Measurements from ENCODE around the gene DIS3L2.
"Not testable (repeated sequence)": the region's sequence is repeated elsewhere in the genome, so short reads cannot be mapped to it uniquely, and the experiment has no call there.

DIS3L2 gene

GRCh38 chr2:232310696-232311095, 349.2 kb downstream of the DIS3L2 start:
- FAIRE-seq = no peak

DNA sequence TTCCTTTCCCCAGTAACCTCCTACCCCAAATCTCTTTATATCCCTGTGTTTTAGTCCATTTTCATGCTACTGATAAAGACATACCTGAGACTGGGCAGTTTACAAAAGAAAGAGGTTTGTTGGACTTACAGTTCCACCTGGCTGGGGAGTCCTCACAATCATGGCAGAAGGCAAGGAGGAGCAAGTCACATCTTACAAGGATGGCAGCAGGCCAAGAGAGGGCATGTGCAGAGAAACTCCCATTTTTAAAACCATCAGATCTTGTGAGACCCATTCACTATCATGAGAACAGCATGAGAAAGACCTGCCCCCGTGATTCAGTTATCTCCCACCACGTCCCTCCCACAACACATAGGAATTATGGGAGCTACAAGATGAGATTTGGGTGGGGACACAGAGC, 352.1 kb downstream of the DIS3L2 start:
- FAIRE-seq = not testable (repeated sequence)

DNA sequence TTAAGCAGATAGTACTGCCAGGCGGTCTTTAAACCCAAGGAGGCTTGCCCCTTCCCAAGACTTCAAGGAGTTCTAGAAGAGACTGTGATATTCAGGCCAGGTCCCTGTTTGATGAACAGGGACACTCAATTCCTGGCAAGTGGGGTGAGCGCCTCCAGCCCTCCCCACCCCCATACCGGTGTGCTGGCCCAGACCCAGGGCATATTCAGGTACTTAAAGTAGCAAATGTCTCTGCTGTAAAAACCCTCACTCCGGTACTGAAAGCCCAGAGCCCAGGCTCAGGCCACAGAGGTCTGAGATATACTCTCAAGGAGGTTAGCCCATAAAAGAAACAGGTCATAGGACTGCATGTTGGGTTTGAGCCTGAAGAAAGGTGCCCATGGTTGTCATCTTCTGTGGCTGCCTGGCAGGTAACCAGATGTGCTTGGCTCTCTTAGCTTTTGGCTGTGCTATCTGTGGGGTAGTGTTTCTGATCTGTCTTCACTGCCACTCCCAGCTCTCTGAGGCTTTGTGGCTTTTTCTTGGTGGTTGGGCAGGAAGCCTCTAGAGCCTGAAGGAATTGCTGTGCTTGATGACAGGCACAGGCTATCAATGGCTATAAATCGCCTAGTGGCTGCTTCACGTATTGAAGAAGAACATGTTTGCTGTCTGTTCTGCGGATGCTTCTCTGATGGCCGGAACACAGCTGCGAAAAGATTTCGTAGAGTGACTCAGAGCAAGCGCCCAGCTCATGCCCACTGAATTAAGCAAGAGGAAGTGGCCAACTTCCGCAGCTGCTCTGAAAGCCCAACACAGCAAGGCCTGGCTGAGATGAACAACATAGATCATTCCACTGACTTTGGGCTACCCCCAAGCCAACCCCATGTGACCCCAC, 353.8 kb downstream of the DIS3L2 start:
- FAIRE-seq = no peak

DNA sequence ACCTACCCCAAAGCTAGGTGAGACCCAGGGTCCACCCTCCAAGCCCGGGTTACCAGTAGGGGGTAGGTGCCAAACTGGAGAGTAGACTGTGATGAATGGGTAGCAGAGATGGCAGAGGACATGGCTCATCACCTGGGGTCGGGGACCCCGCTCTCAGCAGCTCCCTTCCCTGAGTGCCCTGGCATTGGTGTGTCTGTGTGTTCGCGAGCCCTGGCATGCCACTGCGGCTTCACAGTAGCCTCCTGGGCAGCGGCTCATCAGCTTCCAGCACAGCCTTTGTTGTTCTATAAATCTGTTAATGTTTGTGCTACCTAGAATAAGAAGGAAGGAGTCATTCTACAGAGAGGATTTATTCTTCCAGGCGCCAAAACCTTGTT, 354.4 kb downstream of the DIS3L2 start:
- FAIRE-seq = no peak

DNA sequence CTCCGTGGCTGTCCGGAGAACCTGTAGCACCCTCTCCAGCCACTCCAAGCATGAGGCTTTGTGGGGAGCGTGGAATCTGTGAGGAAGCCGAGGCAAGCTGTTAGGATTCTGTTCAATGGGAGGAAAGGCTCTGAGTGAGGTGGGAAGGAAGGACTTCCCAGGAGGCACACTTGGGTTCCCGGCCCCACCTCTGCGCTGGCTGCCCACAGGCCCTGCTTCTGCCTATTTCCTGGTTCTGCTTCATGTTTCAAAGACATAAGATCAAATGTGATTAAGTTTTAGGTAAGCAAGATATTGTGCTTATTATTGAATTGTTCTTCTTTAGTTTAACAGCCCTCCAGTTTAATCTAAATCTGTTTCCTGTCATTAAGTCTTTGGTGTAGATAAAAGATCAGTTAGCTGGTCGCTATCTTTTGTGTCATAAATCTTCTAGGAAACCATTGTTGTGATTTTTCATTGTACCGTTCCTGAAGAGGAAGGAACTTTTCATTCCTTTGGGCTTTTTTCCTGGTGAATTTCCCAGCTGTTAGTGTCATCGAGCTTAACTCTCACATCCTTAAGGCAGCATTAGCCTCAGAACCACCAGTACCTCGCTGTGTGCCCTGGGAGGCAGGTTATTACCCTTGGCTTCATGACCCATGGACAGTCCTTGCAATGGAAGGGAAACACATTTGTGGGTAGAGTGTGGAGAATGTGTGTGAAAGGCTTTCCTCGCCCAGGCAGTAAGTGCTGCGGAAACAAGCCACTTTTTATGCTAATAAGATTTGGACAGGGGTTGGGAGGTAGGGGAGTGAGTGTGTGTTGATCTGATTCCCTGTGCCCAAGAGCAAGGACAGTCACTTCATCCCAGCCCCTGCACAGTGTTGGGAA, 355.2 kb downstream of the DIS3L2 start:
- FAIRE-seq = no peak

- FAIRE-seq = no peak
Measured at GRCh38 chr2:232318169-232318855, 356.8 kb downstream of the DIS3L2 start.

GRCh38 chr2:232319067-232319802, 357.7 kb downstream of the DIS3L2 start:
- FAIRE-seq = no peak

- no peak for FAIRE-seq
Measured at GRCh38 chr2:232319803-232320442, 358.4 kb downstream of the DIS3L2 start.

DNA sequence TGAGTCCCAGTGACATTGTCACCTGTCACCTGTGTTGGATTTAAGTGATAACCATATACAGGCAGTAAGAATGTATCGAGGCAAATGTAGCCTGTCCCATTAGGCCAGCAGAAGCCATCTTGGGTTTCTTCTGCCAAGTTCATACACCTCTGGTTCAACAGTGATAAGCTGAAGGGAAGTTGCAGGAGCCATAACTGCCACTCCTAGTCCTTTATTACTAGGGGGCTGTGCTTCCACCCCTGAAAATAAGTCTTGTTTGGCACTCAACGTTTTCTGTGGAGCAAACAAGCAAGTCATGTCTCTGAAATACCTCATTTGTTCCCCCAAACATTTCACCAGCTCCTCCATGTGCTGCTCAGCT, 358.9 kb downstream of the DIS3L2 start:
- FAIRE-seq = no peak

DNA sequence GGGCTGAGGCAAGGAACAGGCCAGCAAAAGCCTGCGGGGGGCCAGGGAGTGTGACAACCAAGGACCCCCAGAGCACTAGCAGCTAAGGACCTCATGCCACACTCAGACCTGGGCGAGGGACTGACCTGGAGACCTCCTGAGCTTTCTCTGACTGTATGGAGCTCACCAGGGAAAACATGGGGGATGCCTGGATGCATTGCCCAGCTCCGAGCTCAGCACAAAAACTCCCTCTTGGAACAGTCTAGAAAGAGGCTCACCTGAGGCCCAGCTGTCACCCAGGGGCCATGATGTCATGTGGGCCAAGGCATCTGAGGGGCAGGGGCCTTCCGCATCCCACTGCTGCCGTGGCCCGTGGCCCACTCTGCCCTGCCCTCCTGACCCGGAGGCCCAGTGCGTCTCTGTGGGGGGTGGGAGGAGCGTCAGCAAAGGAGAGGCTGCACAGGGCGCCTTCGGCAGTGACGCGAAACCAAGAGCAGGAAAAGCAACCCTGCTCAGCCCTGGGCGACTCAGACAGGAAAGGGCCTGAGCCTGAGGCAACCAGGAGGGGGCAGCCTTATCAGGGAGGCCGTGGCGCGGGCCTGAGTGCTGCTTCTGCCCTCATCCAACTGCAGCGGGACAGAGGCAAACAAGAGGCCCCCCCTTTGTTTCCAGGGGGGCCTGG, 359.8 kb downstream of the DIS3L2 start:
- FAIRE-seq = no peak

- no peak for FAIRE-seq
Measured at GRCh38 chr2:232321817-232322559, 360.5 kb downstream of the DIS3L2 start.

- FAIRE-seq = no peak
Measured at GRCh38 chr2:232322560-232323327, 361.2 kb downstream of the DIS3L2 start.

GRCh38 chr2:232323328-232323650, 361.8 kb downstream of the DIS3L2 start:
- FAIRE-seq = no peak

DNA sequence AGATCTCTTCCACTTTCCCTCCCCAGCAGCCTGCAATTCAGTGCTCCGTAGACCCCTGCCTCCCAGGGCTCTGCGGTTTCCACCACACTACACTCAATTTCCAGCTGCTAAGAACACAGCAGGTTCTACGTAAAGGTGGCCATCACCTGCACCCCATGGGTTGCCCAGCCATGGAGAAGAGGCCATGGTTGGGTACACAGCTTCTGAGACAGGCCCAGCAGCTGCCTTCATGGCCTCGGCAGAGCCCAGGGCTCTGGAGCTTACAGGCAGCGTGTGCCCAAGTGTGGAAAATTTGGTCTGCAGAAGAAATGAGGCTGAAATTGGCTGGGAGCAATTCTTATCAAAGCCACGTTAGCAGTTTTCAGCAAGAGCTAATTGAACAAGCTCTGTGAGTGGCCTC, 362.5 kb downstream of the DIS3L2 start:
- FAIRE-seq = not testable (repeated sequence)

GRCh38 chr2:232324778-232325177, 363.3 kb downstream of the DIS3L2 start:
- no peak for FAIRE-seq

DNA sequence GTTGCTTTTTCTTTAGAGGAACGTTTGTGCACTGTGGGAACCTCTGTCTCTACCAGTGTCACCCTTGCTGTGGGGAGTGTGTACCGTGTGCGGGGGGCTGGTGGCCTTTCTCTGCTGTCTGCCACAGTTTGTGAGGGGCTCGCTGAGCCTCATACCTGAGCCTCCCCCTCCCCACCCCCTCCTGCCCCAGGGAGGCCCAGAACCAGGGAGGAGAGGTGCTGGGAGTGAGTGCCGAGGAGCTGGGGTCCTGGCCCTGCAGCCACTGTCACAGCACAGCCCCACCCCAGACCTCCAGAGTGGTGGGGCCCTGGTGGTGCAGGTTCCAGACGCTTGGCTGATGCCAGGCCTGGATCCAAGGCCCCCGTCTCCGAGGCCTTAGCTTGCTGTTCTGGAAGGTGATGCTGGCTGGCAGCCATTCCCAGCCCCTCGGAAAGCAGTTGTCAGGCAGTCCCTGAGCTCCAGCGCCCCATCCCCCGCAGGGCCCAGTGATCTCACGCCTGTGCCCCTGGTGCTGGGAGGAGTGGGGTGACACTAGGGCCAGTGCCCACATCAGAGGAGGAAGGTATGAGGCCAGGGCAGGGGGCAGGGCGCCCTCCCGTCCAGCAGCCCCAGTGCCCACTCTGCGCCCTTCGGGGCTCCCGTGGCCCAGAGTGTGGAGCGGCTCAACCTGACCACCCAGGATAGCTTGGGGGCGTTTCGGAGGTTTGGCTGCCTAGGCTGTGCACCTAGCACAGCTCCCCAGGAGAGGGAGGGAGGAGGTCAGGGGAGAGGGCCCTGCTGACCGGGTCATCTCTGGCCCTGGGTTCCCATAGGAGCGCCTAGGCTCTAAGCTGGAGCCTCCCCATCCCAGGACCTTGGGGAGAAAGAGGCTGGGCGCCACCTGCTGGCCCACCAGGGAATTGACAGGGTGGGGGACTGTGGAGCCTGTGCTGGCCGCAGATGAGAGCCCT, 364.1 kb downstream of the DIS3L2 start:
- FAIRE-seq = no peak

DNA sequence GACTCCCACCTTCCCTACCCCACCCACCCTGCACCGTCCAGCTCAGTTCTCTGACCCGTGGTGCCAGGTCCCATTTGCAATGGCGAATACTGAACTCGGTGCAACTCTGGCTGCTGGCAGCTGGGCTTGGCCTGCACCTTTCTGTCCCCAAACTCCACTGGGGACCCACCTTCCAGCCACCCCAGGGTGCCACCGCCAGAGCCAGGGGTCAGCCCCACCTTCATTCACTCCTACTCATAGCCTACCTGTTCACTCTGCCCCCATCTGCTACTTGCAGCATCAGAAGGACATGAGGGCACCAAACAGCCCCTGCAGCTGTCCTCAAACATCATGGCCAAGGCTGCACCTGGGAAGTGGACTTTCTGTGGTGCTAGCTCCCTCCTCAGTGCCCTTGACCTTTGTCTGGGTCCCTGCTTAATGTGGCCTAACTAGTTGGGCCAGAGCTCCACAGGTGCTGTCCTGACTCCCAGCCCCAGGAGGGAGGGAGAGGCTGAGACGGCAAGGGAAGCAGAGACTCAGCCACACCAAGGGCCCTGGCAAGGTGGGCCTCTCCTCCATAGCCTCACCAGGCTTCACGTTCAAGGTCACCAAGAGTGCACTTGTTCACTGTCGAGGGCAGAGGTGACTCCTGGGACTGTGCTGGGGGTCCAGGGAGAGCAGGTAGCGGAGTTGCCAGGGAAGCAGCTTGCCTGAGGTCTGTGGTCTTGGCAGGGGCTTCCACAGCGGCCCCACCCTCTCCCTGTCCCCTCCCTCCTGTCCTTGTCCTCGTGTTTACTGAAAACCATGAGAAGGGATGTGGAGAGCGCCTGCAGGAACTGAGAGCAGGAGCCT, 365.0 kb downstream of the DIS3L2 start:
- FAIRE-seq = not testable (repeated sequence)
